Measurements from ENCODE around the gene OR8B3.
"Not testable (repeated sequence)": the region's sequence is repeated elsewhere in the genome, so short reads cannot be mapped to it uniquely, and the experiment has no call there.

OR8B3 gene

DNA sequence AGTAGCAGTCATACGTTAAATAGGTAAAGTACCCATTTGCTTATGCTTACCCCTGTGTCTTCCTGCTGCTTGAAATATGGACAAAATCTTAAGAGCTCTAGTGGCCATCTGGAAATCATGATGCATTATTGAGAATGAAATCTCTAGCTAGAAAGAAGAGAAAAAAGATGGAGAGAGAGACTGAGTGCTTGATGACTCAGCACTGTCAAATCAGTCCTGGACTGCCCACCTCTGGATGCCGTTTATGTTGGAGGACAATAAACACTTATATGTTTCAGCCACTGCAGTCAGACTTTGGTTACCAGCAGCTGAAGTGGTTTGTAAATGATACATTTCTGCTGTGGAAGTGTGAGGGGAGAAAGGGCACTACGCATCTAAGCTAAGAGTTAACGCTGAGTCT, 22.2 kb upstream of the OR8B3 start:
- Histone ChIP-seq H3K27ac (ENCODE audit: low read depth, low read length) (no peak overlapping the region), H3K4me1 (ENCODE audit: control insufficient read depth, insufficient read depth, low read length) (no peaks in the 10 kb centered on the region), H3K4me3 (ENCODE audit: low read depth, low read length) (no peak overlapping the region), H3K9ac (ENCODE audit: low read depth, low read length) (no peak overlapping the region), H3K27me3 (ENCODE audit: control insufficient read depth, insufficient read depth, low read length) (no peaks in the 10 kb centered on the region), H3K9me3 (ENCODE audit: control insufficient read depth, insufficient read depth, low read length) (no peaks in the 10 kb centered on the region), H3K36me3 (ENCODE audit: control insufficient read depth, insufficient read depth, low read length) (no peaks in the 10 kb centered on the region)

DNA sequence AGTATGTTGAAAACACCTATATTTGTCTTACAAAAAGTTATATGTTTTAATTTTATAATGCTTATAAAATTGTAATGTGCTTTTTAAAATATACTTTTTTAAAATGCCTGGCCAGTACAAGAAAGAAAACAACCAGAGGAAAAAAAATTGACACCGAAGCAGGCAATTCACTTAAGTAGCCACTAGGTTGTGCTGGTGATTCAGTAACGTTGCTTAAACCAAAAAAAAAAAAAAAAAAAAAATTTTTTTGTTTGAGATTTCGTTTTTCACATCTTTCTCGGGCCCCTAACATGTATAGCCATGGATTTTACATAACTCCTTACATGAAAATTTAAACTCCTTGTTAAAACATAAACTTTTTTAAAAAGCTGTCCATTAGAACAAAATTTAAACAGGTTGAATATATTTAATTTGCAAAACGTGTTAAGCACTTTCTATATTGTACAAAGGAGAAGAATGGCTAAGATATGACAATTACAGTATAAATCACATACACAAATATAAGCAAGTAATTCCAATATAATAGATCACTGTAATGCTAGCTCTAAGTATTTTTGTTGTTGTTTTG, 16.6 kb upstream of the OR8B3 start:
- no peaks in the 10 kb centered on the region for H3K9me3 ChIP-seq (ENCODE audit: control insufficient read depth, insufficient read depth, low read length)
- no peaks in the 10 kb centered on the region for H3K27me3 ChIP-seq (ENCODE audit: control insufficient read depth, insufficient read depth, low read length)
- H3K27ac ChIP-seq (ENCODE audit: low read depth, low read length), result no peak overlapping the region
- H3K36me3 ChIP-seq (ENCODE audit: control insufficient read depth, insufficient read depth, low read length), result no peaks in the 10 kb centered on the region
- H3K4me1 ChIP-seq (ENCODE audit: control insufficient read depth, insufficient read depth, low read length), result no peaks in the 10 kb centered on the region
- H3K9ac ChIP-seq (ENCODE audit: low read depth, low read length), result no peak overlapping the region
- no peak overlapping the region for H3K4me3 ChIP-seq (ENCODE audit: low read depth, low read length)

DNA sequence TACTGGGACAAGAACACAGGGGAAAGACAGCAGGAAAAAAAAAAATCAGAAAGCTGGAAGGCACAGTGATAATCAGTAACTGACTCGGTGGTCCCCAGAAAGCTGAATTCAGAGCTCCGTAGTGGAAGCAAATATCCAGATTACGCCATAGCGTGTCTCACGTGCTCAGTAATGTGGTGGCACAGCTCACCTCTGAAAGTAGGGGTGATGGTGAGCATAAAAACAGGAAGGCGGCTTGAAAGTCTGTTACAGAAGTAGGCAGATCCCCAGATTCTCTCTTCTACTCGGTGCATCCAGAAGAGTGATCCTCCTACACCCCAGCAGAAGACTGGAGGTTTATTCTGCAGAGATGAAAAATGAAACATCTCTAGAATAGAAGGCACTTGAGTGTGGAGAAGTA, 11.1 kb upstream of the OR8B3 start:
- no peak overlapping the region for H3K27ac ChIP-seq (ENCODE audit: low read depth, low read length)
- H3K27me3 ChIP-seq (ENCODE audit: control insufficient read depth, insufficient read depth, low read length), result no peaks in the 10 kb centered on the region
- no peak overlapping the region for H3K4me3 ChIP-seq (ENCODE audit: low read depth, low read length)
- no peaks in the 10 kb centered on the region for H3K9me3 ChIP-seq (ENCODE audit: control insufficient read depth, insufficient read depth, low read length)
- H3K9ac ChIP-seq (ENCODE audit: low read depth, low read length), result no peak overlapping the region
- no peaks in the 10 kb centered on the region for H3K4me1 ChIP-seq (ENCODE audit: control insufficient read depth, insufficient read depth, low read length)
- H3K36me3 ChIP-seq (ENCODE audit: control insufficient read depth, insufficient read depth, low read length), result no peaks in the 10 kb centered on the region

DNA sequence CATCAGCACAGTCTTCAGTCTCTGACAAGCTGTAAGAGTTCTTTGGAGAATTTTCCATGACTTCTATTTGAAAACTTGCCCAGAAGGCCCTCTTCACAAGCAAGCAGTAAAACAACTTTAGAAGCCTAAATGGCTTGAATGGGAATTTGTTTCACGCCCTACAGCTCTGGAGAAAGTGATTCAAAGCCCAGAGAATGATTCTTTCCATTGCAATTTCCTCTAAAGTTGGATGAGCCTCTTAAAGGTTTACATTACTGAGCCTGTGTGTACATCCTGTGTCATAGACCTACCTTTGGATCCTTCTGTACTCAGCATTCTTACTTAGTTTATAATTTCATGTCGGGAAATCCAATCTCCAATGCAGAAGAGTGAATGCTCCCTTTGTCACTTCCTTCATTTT, 6.8 kb upstream of the OR8B3 start:
- no peak overlapping the region for H3K27ac ChIP-seq (ENCODE audit: low read depth, low read length)
- H3K9ac ChIP-seq (ENCODE audit: low read depth, low read length), result no peak overlapping the region
- H3K4me3 ChIP-seq (ENCODE audit: low read depth, low read length), result no peak overlapping the region
- no peaks in the 10 kb centered on the region for H3K9me3 ChIP-seq (ENCODE audit: control insufficient read depth, insufficient read depth, low read length)
- H3K4me1 ChIP-seq (ENCODE audit: control insufficient read depth, insufficient read depth, low read length), result no peaks in the 10 kb centered on the region
- no peaks in the 10 kb centered on the region for H3K27me3 ChIP-seq (ENCODE audit: control insufficient read depth, insufficient read depth, low read length)
- H3K36me3 ChIP-seq (ENCODE audit: control insufficient read depth, insufficient read depth, low read length), result no peaks in the 10 kb centered on the region

DNA sequence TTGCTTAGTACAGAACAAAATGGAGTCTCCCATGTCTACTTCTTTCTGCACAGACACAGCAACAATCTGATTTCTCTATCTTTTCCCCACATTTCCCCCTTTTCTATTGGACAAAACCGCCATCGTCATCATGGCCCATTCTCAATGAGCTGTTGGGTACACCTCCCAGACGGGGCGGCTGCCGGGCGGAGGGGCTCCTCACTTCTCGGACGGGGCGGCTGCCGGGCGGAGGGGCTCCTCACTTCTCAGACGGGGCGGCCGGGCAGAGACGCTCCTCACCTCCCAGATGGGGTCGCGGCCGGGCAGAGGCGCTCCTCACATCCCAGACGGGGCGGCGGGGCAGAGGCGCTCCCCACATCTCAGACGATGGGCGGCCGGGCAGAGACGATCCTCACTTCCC, 4.4 kb upstream of the OR8B3 start:
- H3K9me3 ChIP-seq (ENCODE audit: control insufficient read depth, insufficient read depth, low read length); H3K36me3 ChIP-seq (ENCODE audit: control insufficient read depth, insufficient read depth, low read length); H3K27ac ChIP-seq (ENCODE audit: low read depth, low read length); H3K27me3 ChIP-seq (ENCODE audit: control insufficient read depth, insufficient read depth, low read length); H3K4me1 ChIP-seq (ENCODE audit: control insufficient read depth, insufficient read depth, low read length); H3K4me3 ChIP-seq (ENCODE audit: low read depth, low read length); H3K9ac ChIP-seq (ENCODE audit: low read depth, low read length): not testable (repeated sequence)

DNA sequence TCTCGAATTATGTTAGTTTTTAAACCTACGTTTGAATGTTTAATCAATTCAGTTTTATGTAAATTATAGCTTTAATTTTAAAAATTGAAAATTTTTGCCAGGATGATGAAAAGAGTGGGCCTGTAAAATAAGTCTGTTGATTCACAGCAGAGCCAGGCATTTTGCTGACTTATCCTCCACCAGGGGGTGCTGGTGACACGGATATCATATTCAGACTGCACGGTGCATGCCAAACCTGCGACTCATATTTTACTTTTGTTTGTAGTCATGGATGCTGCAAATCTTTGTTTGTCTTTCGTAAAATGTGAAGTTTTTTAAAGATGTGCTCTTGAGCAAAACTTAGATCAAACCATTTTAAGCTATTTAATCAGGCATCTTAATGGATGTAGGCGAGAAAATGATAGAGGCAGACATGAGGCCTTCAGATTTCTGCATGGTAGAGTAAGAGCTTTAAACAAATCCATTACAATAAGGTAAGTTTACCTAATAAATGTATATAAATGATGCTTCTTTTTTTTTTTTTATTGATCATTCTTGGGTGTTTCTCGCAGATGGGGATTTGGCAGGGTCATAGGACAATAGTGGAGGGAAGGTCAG, 3.6 kb upstream of the OR8B3 start:
- Histone ChIP-seq H3K9me3 (ENCODE audit: control insufficient read depth, insufficient read depth, low read length) (no peaks in the 10 kb centered on the region), H3K4me1 (ENCODE audit: control insufficient read depth, insufficient read depth, low read length) (no peaks in the 10 kb centered on the region), H3K9ac (ENCODE audit: low read depth, low read length) (no peak overlapping the region), H3K27me3 (ENCODE audit: control insufficient read depth, insufficient read depth, low read length) (no peaks in the 10 kb centered on the region), H3K4me3 (ENCODE audit: low read depth, low read length) (no peak overlapping the region), H3K36me3 (ENCODE audit: control insufficient read depth, insufficient read depth, low read length) (no peaks in the 10 kb centered on the region), H3K27ac (ENCODE audit: low read depth, low read length) (no peak overlapping the region)

DNA sequence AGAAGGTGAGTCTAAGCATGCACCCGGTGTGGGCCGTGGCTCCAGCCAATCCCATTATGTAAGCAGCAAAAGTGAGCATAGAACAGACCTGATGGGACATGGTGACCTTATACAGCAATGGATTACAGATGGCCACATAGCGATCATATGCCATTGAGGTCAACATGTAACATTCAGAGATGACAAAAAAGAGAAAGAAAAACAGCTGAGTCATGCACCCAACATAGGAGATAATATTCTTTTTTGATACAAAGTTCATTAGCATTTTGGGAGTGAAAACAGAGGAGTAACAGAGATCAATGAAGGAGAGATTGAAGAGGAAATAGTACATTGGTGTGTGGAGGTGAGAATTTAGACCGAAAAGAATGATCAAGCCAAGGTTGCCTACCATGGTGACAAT, 2.0 kb downstream of the OR8B3 start:
- H3K9ac ChIP-seq (ENCODE audit: low read depth, low read length); H3K9me3 ChIP-seq (ENCODE audit: control insufficient read depth, insufficient read depth, low read length); H3K36me3 ChIP-seq (ENCODE audit: control insufficient read depth, insufficient read depth, low read length): not testable (repeated sequence)

DNA sequence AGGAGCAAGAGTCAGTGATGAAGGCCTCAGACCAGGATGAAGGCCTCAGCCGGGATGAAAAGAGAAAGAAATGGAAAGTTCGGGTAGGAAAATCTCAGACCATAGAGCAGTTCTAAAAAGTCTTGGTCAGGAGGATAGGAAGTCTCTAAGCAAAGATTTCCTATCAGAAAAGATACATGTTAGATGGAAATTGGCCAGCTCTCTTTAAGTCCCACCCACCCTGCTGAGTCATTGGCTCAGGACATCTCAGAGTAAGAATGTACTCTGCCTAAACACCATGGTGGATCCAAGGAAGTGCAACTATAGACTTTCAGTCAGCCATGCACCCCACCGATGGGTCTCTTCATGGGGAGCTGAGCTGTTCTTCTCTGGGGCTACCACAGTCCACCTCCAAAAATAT, 4.4 kb downstream of the OR8B3 start:
- Histone ChIP-seq H3K27me3 (ENCODE audit: control insufficient read depth, insufficient read depth, low read length) (no peaks in the 10 kb centered on the region), H3K27ac (ENCODE audit: low read depth, low read length) (no peak overlapping the region), H3K4me3 (ENCODE audit: low read depth, low read length) (no peak overlapping the region)

More for the DNA sequence above, 2.0 kb downstream of the OR8B3 start:
- H3K27me3 ChIP-seq (ENCODE audit: control insufficient read depth, insufficient read depth, low read length); H3K4me3 ChIP-seq (ENCODE audit: low read depth, low read length); H3K4me1 ChIP-seq (ENCODE audit: control insufficient read depth, insufficient read depth, low read length); H3K27ac ChIP-seq (ENCODE audit: low read depth, low read length): not testable (repeated sequence)

DNA sequence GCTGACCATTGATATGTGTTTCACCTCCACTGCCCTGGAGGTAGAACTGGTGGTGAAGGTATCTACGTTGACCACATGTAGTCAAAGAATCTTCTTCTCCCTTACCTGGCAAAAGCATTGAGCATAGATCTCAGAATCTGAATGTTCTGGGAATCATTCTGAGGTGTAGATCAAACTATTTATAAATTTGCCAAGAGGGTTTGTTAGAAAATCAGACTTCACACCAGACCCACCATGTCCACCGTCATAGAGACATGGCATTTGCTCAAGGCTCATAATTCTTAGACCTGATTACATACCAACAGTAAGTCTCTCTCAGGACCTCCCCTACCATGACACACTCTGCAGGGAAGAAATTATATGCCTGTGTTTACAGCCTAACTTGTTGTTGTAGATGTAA, 14.4 kb downstream of the OR8B3 start, which contains the start of gene OR8B2:
Gene OR8B2, minus strand, starts transcription at position 101 of the 400 bp plus-strand sequence. CDS start 1,156 bp downstream, outside the sequence.
- Histone ChIP-seq H3K36me3 (ENCODE audit: control insufficient read depth, insufficient read depth, low read length) (no peaks in the 10 kb centered on the region), H3K27ac (ENCODE audit: low read depth, low read length) (no peak within 1 kb of the TSS), H3K9ac (ENCODE audit: low read depth, low read length) (no peak within 1 kb of the TSS), H3K4me3 (ENCODE audit: low read depth, low read length) (no peak within 1 kb of the TSS), H3K27me3 (ENCODE audit: control insufficient read depth, insufficient read depth, low read length) (no peaks in the 10 kb centered on the region), H3K4me1 (ENCODE audit: control insufficient read depth, insufficient read depth, low read length) (no peaks in the 10 kb centered on the region), H3K9me3 (ENCODE audit: control insufficient read depth, insufficient read depth, low read length) (no peaks in the 10 kb centered on the region)

More for the DNA sequence above, 4.4 kb downstream of the OR8B3 start:
- Histone ChIP-seq H3K36me3 (ENCODE audit: control insufficient read depth, insufficient read depth, low read length) (no peaks in the 10 kb centered on the region), H3K9ac (ENCODE audit: low read depth, low read length) (no peak overlapping the region), H3K4me1 (ENCODE audit: control insufficient read depth, insufficient read depth, low read length) (no peaks in the 10 kb centered on the region), H3K9me3 (ENCODE audit: control insufficient read depth, insufficient read depth, low read length) (no peaks in the 10 kb centered on the region)

DNA sequence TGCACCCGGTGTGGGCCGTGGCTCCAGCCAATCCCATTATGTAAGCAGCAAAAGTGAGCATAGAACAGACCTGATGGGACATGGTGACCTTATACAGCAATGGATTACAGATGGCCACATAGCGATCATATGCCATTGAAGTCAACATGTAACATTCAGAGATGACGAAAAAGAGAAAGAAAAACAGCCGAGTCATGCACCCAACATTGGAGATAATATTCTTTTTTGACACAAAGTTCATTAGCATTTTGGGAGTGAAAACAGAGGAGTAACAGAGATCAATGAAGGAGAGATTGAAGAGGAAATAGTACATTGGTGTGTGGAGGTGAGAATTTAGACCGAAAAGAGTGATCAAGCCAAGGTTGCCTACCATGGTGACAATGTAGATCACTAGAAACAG, 16.0 kb downstream of the OR8B3 start:
- not testable (repeated sequence) for H3K9ac ChIP-seq (ENCODE audit: low read depth, low read length); H3K4me3 ChIP-seq (ENCODE audit: low read depth, low read length); H3K9me3 ChIP-seq (ENCODE audit: control insufficient read depth, insufficient read depth, low read length); H3K36me3 ChIP-seq (ENCODE audit: control insufficient read depth, insufficient read depth, low read length); H3K27me3 ChIP-seq (ENCODE audit: control insufficient read depth, insufficient read depth, low read length); H3K27ac ChIP-seq (ENCODE audit: low read depth, low read length); H3K4me1 ChIP-seq (ENCODE audit: control insufficient read depth, insufficient read depth, low read length)

DNA sequence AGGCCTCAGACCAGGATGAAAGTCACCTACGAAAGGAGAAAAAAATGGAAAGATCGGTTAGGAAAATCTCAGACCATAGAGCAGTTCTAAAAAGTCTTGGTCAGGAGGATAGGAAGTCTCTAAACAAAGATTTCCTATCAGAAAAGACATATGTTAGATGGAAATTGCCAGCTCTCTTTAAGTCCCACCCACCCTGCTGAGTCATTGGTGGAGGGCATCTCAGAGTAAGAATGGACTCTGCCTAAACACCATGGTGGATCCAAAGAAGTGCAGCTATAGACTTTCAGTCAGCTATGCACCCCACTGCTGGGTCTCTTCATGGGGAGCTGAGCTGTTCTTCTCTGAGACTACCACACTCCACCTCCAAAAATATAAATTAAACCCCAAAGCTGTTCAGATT, 18.2 kb downstream of the OR8B3 start:
- H3K27me3 ChIP-seq (ENCODE audit: control insufficient read depth, insufficient read depth, low read length), result no peaks in the 10 kb centered on the region
- H3K4me3 ChIP-seq (ENCODE audit: low read depth, low read length), result no peak overlapping the region
- no peak overlapping the region for H3K9ac ChIP-seq (ENCODE audit: low read depth, low read length)
- no peaks in the 10 kb centered on the region for H3K4me1 ChIP-seq (ENCODE audit: control insufficient read depth, insufficient read depth, low read length)
- H3K27ac ChIP-seq (ENCODE audit: low read depth, low read length), result no peak overlapping the region
- no peaks in the 10 kb centered on the region for H3K36me3 ChIP-seq (ENCODE audit: control insufficient read depth, insufficient read depth, low read length)
- no peaks in the 10 kb centered on the region for H3K9me3 ChIP-seq (ENCODE audit: control insufficient read depth, insufficient read depth, low read length)
